SK-MEL-5 (cell line): ENCODE measurements around the gene YBX2. TPM values are rescaled to one million over a fixed set of nuclear protein-coding genes. Genes with fewer than 3 reads are reported as not detected.

ENCODE experiments used
- DNase-seq: peaks from one replicate; pipeline ENCODE4 v3.0.0-alpha.2; 2016; ENCODE audit warnings: low read depth, low spot score
- in situ Hi-C: cut with HindIII; loops from 2 replicates; pipeline ENCODE4 v1.10.0; 2016; ENCODE audit warnings: low sequenced_read_pairs, high pct_unique_total_duplicates, low pct_unique_long_range_greater_than_20kb
- total RNA-seq: library from RNA; depleted of rRNA; stranded (reverse); fragments of >200 nt; shearing (Covaris generic); gene quantifications from 2 replicates; pipeline ENCODE4 v1.2.3, GENCODE V29; 2014

The YBX2 gene
- total RNA-seq, 1 experiment from 2014 or later = 0.08 TPM

- no peak for DNase-seq
- in situ Hi-C loops = no loop called here
These were observed 15.2 kb upstream of the YBX2 start for GRCh38 chr17:7309628-7310027.

GRCh38 chr17:7308625-7309433 is 14.4 kb upstream of the YBX2 start:
- DNase-seq = peak; percentile 87
- in situ Hi-C loops = no loop called here

- in situ Hi-C loops = no loop called here
- peak; percentile 29 for DNase-seq
These were observed 13.5 kb upstream of the YBX2 start for GRCh38 chr17:7307686-7308624.

- peak; percentile 100 for DNase-seq
- in situ Hi-C loops = no loop called here
These were observed 12.7 kb upstream of the YBX2 start, which contains the start of gene EIF5A for GRCh38 chr17:7306911-7307685. Gene EIF5A (plus strand): TSS chr17:7307628. CDS start chr17:7309636, 2,008 bp downstream.

- in situ Hi-C loops = no loop called here
- DNase-seq = no peak
These were observed 9.7 kb upstream of the YBX2 start for GRCh38 chr17:7304179-7304578.

- DNase-seq = peak; percentile 86
- in situ Hi-C loops = no loop called here
These were observed 1.9 kb upstream of the YBX2 start for GRCh38 chr17:7296189-7296861.

- no peak for DNase-seq
- in situ Hi-C loops = no loop called here
These were observed 1.1 kb upstream of the YBX2 start for GRCh38 chr17:7295230-7296180.

- no peak for DNase-seq
- in situ Hi-C loops = no loop called here
These were observed 424 bp downstream of the YBX2 start for GRCh38 chr17:7293816-7294613.

GRCh38 chr17:7293159-7293558 is 1.3 kb downstream of the YBX2 start:
- DNase-seq = no peak
- in situ Hi-C loops = no loop called here

GRCh38 chr17:7292729-7293128 is 1.7 kb downstream of the YBX2 start:
- in situ Hi-C loops = no loop called here
- DNase-seq = no peak

- no peak for DNase-seq
These were observed 2.2 kb downstream of the YBX2 start for GRCh38 chr17:7292194-7292593.

GRCh38 chr17:7290685-7291084 is 3.8 kb downstream of the YBX2 start:
- DNase-seq = no peak
- in situ Hi-C loops = no loop called here

More at GRCh38 chr17:7292194-7292593, 2.2 kb downstream of the YBX2 start:
- in situ Hi-C loops = no loop called here

- in situ Hi-C loops = no loop called here
- DNase-seq = no peak
These were observed 4.3 kb downstream of the YBX2 start for GRCh38 chr17:7290166-7290565.

- in situ Hi-C loops = no loop called here
- no peak for DNase-seq
These were observed 5.0 kb downstream of the YBX2 start for GRCh38 chr17:7289256-7290032.

GRCh38 chr17:7285679-7286078 is 8.8 kb downstream of the YBX2 start:
- in situ Hi-C loops = no loop called here
- DNase-seq = no peak
